Body of pancreas (tissue), 4 donors: ENCODE measurements around the gene METTL14. TPM values are rescaled to one million over a fixed set of nuclear protein-coding genes. Genes with fewer than 3 reads are reported as not detected.

ENCODE experiments used
- ATAC-seq: fragments of 150-250 bp; one replicate; pipeline ENCODE4 v1.9.1; 2016
- DNase-seq, 4 donors: peaks; one replicate each; pipeline ENCODE4 v3.0.0-alpha.2; 2019
- H3K27ac ChIP-seq, 4 donors: fragments of 200-600 bp; sonication (generic); 1 replicate in 3 of 4; 2 replicates in 1 of 4; pipeline versions ENCODE4 v1.5.1 to v1.6.1; 2016 to 2019; ENCODE audit warnings: mild to moderate bottlenecking in 1 of 4, mixed read lengths in 1 of 4, moderate library complexity in 1 of 4
- H3K27me3 ChIP-seq, 2 donors: fragments of 200-600 bp; sonication (generic); one replicate each; pipeline ENCODE4 v1.6.0; 2016; ENCODE audit warnings: mild to moderate bottlenecking in 1 of 2
- H3K36me3 ChIP-seq, 2 donors: fragments of 200-600 bp; sonication (generic); replicated peaks in 1 of 2; 2 replicates each; pipeline ENCODE4 v1.5.1; 2016; ENCODE audit warnings: low read depth in 2 of 2; ENCODE audit not compliant: insufficient read depth in 1 of 2
- H3K4me1 ChIP-seq: fragments of 200-600 bp; sonication (generic); one replicate; pipeline ENCODE4 v1.6.0; 2016
- H3K4me3 ChIP-seq, 2 donors: fragments of 200-600 bp; sonication (generic); 1 replicate in 1 of 2; 2 replicates in 1 of 2; pipeline ENCODE4 v1.5.1; 2016 to 2019
- H3K9me3 ChIP-seq, 3 donors: fragments of 200-600 bp; sonication (generic); 1 replicate in 2 of 3; 2 replicates in 1 of 3; pipeline ENCODE4 v1.5.1; 2016
- CTCF ChIP-seq, 7 experiments: fragments of 450-650 bp in 4 of 7; fragments of 200-600 bp in 3 of 7; sonication (generic) in 3 of 7; IDR thresholded peaks; one replicate each; pipeline ENCODE4 v1.5.1; 2016 to 2019; ENCODE audit warnings: antibody characterized with exemption in 7 of 7
- POLR2A ChIP-seq, 3 donors: fragments of 450-650 bp; IDR thresholded peaks; one replicate each; pipeline ENCODE4 v1.6.1; 2016; ENCODE audit warnings: antibody characterized with exemption in 3 of 3, mild to moderate bottlenecking in 2 of 3
- WGBS, 2 donors: methylation state at CpG; one replicate each; pipeline ENCODE4 v1.1.5; 2017; 5-methylcytosine and 5-hydroxymethylcytosine counted together
- intact Hi-C: fragments of 100-400 bp; cut with DNase I; formaldehyde crosslinking; loops from one replicate; pipeline ENCODE4 v1.15.1; 2023
- total RNA-seq, 2 donors: library from RNA; depleted of rRNA; stranded (reverse); fragments of >200 nt; gene quantifications; one replicate each; pipeline ENCODE4 v1.1.0, GENCODE V29; 2016

Gene METTL14
- total RNA-seq, 2 donors from 2014 or later = 8.0 to 14.2 TPM

- Histone ChIP-seq H3K36me3 (no peaks in the 10 kb centered on the region), H3K4me3 (no peak overlapping the region), H3K27ac (no peak overlapping the region), H3K4me1 (no peaks in the 10 kb centered on the region), H3K27me3 (no peaks in the 10 kb centered on the region), H3K9me3 (no peaks in the 10 kb centered on the region)
- DNase-seq (no peak), ATAC-seq (no peak)
- 75 to 77% methylated on average over 1 of the region's 1 CpG for WGBS, 2 donors
- intact Hi-C loops = no loop called here
- TF ChIP-seq CTCF (IDR thresholded peaks at IDR 0.05) (no peak), POLR2A (IDR thresholded peaks at IDR 0.05) (no peak)
These were observed 27.7 kb downstream of the METTL14 start for GRCh38 chr4:118712872-118713271.

GRCh38 chr4:118714682-118715081 lies 29.5 kb downstream of the METTL14 start:
- Histone ChIP-seq H3K27me3 (no peaks in the 10 kb centered on the region), H3K36me3 (no peaks in the 10 kb centered on the region), H3K27ac (no peak overlapping the region), H3K9me3 (no peaks in the 10 kb centered on the region), H3K4me1 (no peaks in the 10 kb centered on the region), H3K4me3 (no peak overlapping the region)
- intact Hi-C loops = no loop called here
- 93 to 95% methylated on average over 4 of the region's 4 CpGs for WGBS, 2 donors
- DNase-seq (no peak), ATAC-seq (no peak)
- TF ChIP-seq POLR2A (IDR thresholded peaks at IDR 0.05) = no peak
- TF ChIP-seq CTCF (IDR thresholded peaks at IDR 0.05) = no peak

- Histone ChIP-seq H3K4me3 (no peak overlapping the region), H3K9me3 (no peaks in the 10 kb centered on the region), H3K27me3 (no peaks in the 10 kb centered on the region), H3K4me1 (no peaks in the 10 kb centered on the region), H3K36me3 (no peaks in the 10 kb centered on the region), H3K27ac (no peak overlapping the region)
- intact Hi-C loops = no loop called here
- ATAC-seq = no peak
- no peak for DNase-seq
- TF ChIP-seq CTCF (IDR thresholded peaks at IDR 0.05) = no peak
- 61 to 65% methylated on average over 3 of the region's 3 CpGs for WGBS, 2 donors
These were observed 31.1 kb downstream of the METTL14 start for GRCh38 chr4:118716304-118716703.

GRCh38 chr4:118718511-118719170 lies 33.4 kb downstream of the METTL14 start:
- no peak for ATAC-seq
- H3K4me1 ChIP-seq = no peaks in the 10 kb centered on the region
- 91 to 92% methylated on average over 4 of the region's 4 CpGs for WGBS, 2 donors
- no peak overlapping the region for H3K27ac ChIP-seq
- intact Hi-C loops = no loop called here
- H3K9me3 ChIP-seq = no peaks in the 10 kb centered on the region
- H3K4me3 ChIP-seq = no peak overlapping the region
- H3K36me3 ChIP-seq = peaks cover 0 to 4% of the 10 kb centered on the region in 2 donors
- no peaks in the 10 kb centered on the region for H3K27me3 ChIP-seq
- TF ChIP-seq CTCF (IDR thresholded peaks at IDR 0.05) = no peak
- TF ChIP-seq POLR2A (IDR thresholded peaks at IDR 0.05) = no peak
- DNase-seq = no peak

GRCh38 chr4:118721752-118722151 lies 36.6 kb downstream of the METTL14 start:
- H3K36me3 ChIP-seq = peaks cover 0 to 18% of the 10 kb centered on the region in 2 donors
- H3K9me3 ChIP-seq = no peaks in the 10 kb centered on the region
- intact Hi-C loops = no loop called here
- TF ChIP-seq CTCF (IDR thresholded peaks at IDR 0.05) (no peak), POLR2A (IDR thresholded peaks at IDR 0.05) (no peak)
- ATAC-seq (no peak), DNase-seq (no peak)
- no peaks in the 10 kb centered on the region for H3K4me1 ChIP-seq
- no peak overlapping the region for H3K4me3 ChIP-seq
- H3K27me3 ChIP-seq = no peaks in the 10 kb centered on the region
- WGBS, 2 donors = 100% methylated on average over 1 of the region's 1 CpG
- no peak overlapping the region for H3K27ac ChIP-seq
